SK-N-SH treated with all-trans-retinoic acid at 6 μM for 48 hours (cell line): ENCODE results near the gene ALPK3.

ENCODE experiments used
- CSDC2 ChIP-seq: fragments of 250-450 bp; sonication (Bioruptor Pico); IDR thresholded peaks from 2 replicates; pipeline ENCODE4 v1.5.0; 2020; ENCODE audit warnings: mild to moderate bottlenecking, moderate library complexity
- ZNF70 ChIP-seq: fragments of 450-650 bp; formaldehyde crosslinking; IDR thresholded peaks from 2 replicates; pipeline ENCODE4 v1.5.0; 2020; ENCODE audit warnings: mild to moderate bottlenecking, moderate library complexity

DNA sequence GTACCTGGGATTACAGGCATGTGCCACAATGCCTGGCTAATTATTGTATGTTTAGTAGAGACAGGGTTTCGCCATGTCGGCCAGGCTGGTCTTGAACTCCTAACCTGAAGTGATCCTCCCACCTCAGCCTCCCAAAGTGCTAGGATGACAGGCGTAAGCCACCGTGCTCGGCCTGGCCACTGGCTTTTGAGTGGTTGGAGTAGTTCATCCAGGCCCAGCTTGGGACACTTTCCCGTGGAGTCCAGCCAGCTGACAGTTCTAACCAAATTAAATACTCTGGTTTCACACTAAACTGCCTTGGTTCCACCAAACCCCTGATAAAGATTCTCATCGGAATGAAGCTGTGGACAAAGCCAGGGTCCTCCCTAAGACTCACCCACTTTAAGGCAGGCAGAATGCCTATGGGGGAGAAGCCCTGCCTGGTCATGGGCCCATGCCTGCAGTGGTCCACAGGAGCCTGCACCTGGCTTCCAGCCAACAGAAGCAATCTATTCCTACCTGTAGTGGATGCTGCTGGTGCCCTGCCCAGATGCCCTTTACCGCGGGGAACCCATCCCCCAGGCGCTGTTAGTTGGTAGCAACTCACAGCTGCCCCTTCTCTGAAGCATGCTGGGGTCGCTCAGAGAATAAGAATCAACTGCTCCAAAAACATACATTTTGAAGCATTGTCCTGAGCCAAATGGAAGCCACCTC lies 62.1 kb downstream of the ALPK3 start:
- TF ChIP-seq ZNF70 (no peak), CSDC2 (CRISPR knock-in tag) (no peak)
